ENCODE data around the gene ANKS1B.

DNA sequence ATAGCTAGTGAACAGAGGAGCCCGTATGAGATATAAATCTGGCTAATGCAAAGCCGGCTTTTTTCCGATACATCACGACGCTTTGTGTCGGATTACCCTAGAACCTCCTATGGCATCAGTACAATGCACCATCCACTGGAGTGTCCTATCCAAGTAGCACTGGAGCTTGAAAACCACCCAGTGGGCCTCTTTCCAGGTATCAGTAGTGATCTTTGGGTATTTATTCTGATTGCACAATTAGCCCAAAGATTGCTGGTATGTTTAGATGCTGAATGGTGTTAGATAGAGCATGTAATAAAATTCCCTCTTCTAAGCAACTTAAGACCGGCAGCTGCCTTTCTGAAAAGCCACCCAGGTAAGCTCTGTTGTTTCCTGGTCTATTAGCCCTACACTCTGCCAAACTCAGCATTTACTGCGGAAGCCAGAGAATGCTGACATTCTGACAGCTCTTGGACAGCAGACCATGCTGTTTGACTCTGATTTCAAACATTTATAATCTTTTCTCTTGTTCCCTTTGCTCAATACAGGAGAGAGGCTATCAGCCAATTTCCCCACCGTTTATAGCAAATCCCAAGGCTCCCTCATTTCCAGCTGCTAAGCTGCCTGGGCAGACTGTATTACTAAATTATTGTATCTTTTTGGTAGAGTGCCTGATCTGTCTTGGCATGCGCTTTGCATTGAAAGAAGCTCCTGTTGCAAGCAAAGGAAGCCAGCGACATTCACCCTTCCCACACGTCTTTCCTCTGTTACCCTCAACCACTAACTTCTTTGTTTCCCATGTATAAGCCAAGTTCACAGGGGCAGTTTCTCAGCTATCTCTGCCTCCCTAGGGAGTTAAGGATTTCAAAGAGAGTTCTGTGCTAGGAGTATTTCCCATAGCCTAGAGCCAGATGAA is 725.4 kb downstream of the ANKS1B start:
- TF ChIP-seq, protein P1, sequence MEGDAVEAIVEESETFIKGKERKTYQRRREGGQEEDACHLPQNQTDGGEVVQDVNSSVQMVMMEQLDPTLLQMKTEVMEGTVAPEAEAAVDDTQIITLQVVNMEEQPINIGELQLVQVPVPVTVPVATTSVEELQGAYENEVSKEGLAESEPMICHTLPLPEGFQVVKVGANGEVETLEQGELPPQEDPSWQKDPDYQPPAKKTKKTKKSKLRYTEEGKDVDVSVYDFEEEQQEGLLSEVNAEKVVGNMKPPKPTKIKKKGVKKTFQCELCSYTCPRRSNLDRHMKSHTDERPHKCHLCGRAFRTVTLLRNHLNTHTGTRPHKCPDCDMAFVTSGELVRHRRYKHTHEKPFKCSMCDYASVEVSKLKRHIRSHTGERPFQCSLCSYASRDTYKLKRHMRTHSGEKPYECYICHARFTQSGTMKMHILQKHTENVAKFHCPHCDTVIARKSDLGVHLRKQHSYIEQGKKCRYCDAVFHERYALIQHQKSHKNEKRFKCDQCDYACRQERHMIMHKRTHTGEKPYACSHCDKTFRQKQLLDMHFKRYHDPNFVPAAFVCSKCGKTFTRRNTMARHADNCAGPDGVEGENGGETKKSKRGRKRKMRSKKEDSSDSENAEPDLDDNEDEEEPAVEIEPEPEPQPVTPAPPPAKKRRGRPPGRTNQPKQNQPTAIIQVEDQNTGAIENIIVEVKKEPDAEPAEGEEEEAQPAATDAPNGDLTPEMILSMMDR (conservative IDR thresholded peaks at IDR 0.05; ENCODE audit: low read length) = no peak
- no peak for TF ChIP-seq EZH2phosphoT487 (IDR thresholded peaks at IDR 0.05; ENCODE audit: borderline replicate concordance)
